AG04450 (cell line): Measurements from ENCODE around the gene SEC16A. TPM values are rescaled to one million over a fixed set of nuclear protein-coding genes. Genes with fewer than 3 reads are reported as not detected.

Source experiments
- CTCF ChIA-PET: fragments of 300-600, 350-600 bp; formaldehyde crosslinking; extraction: SDS; loops from one replicate; lab custom pipeline; 2022; ENCODE audit warnings: antibody characterized with exemption, inconsistent platforms; lab: Charles Lee
- POLR2A ChIA-PET: fragments of 350-600 bp; formaldehyde crosslinking; extraction: SDS; loops from one replicate; lab custom pipeline; 2021; ENCODE audit warnings: antibody characterized with exemption, inconsistent platforms; lab: Yijun Ruan, JAX
- DNase-seq: peaks from one replicate; pipeline ENCODE4 v3.0.0-alpha.2; 2011; ENCODE audit warnings: low read depth, low spot score
- H3K27ac ChIP-seq: one replicate; pipeline ENCODE4 v1.5.1; 2012; ENCODE audit warnings: low read depth, low read length, control low read depth
- H3K27me3 ChIP-seq: one replicate; pipeline ENCODE4 v1.6.0; 2012; ENCODE audit warnings: low read length; ENCODE audit not compliant: control insufficient read depth, insufficient read depth
- H3K4me3 ChIP-seq: 2 replicates; pipeline ENCODE4 v1.5.1; 2011; ENCODE audit warnings: mild to moderate bottlenecking, low read depth, low read length, control low read depth
- H3K9me3 ChIP-seq: 2 replicates; pipeline ENCODE4 v1.5.1; 2012; ENCODE audit warnings: low read length; ENCODE audit not compliant: control insufficient read depth, insufficient read depth
- CTCF ChIP-seq: IDR thresholded peaks from 2 replicates; pipeline ENCODE4 v1.5.1; 2011; ENCODE audit warnings: low read depth, low read length, control low read depth, inconsistent platforms
- polyA minus RNA-seq: library from RNA; depleted of rRNA, polyadenylated mRNA; stranded (reverse); fragments of >200 nt; gene quantifications from 2 replicates; pipeline ENCODE4 v1.2.3, GENCODE V29; 2011; rRNA and poly(A)+ RNA removed
- polyA plus RNA-seq: library from polyadenylated mRNA; depleted of rRNA; stranded (reverse); fragments of >200 nt; gene quantifications from 2 replicates; pipeline ENCODE4 v1.2.3, GENCODE V29; 2011; rRNA removed

The SEC16A gene
- polyA plus RNA-seq (23.2 and 30.7 TPM in 2 replicates), polyA minus RNA-seq (34.9 and 45.8 TPM in 2 replicates)

GRCh38 chr9:136482793-136483588 is at the start of gene SEC16A:
Gene SEC16A (minus strand): TSS chr9:136483040. CDS start chr9:136477615, 5,425 bp downstream.
- ChIA-PET CTCF (interaction anchor here (1.8 to 6.7 kb wide), 3 partner anchors 149 to 189 kb away, joined by 5 to 73 read pairs (median 55); no protein-coding TSS in a partner anchor), POLR2A (interaction anchor here (0.7 to 1.1 kb wide), 4 partner anchors 9 to 159 kb away, joined by 3 to 7 read pairs (median 3); no protein-coding TSS in a partner anchor)
- peaks cover 15% of the 10 kb centered on the region for H3K27me3 ChIP-seq
- peak; percentile 97 for DNase-seq
- TF ChIP-seq CTCF, result no peak
- peak within 1 kb of the TSS; percentile 99 for H3K27ac ChIP-seq
- peak within 1 kb of the TSS; percentile 84 for H3K4me3 ChIP-seq
- no peaks in the 10 kb centered on the region; the same call in 1 of the 2 replicates for H3K9me3 ChIP-seq

GRCh38 chr9:136531904-136532798 is 49.3 kb upstream of the SEC16A start:
- Histone ChIP-seq H3K4me3 (no peak overlapping the region), H3K9me3 (no peaks in the 10 kb centered on the region; the same call in 1 of the 2 replicates), H3K27me3 (no peaks in the 10 kb centered on the region), H3K27ac (no peak overlapping the region)
- POLR2A ChIA-PET, result no interaction called here
- no peak for TF ChIP-seq CTCF
- no peak for DNase-seq
- CTCF ChIA-PET, result no interaction called here

GRCh38 chr9:136531186-136531903 is 48.5 kb upstream of the SEC16A start:
- CTCF ChIA-PET, result interaction anchor here (1.1 kb wide), 1 partner anchor 43 kb away, joined by 3 read pairs; no protein-coding TSS in a partner anchor
- TF ChIP-seq CTCF, result no peak
- H3K27ac ChIP-seq, result no peak overlapping the region
- H3K4me3 ChIP-seq, result no peak overlapping the region
- H3K9me3 ChIP-seq, result no peaks in the 10 kb centered on the region; the same call in 1 of the 2 replicates
- no peaks in the 10 kb centered on the region for H3K27me3 ChIP-seq
- no peak for DNase-seq
- POLR2A ChIA-PET, result interaction anchor here (0.5 kb wide), 1 partner anchor 120 kb away, joined by 11 read pairs; no protein-coding TSS in a partner anchor

GRCh38 chr9:136530461-136531089 is 47.7 kb upstream of the SEC16A start:
- Histone ChIP-seq H3K27me3 (no peaks in the 10 kb centered on the region), H3K9me3 (no peaks in the 10 kb centered on the region; the same call in 1 of the 2 replicates), H3K4me3 (no peak overlapping the region), H3K27ac (no peak overlapping the region)
- no peak for TF ChIP-seq CTCF
- ChIA-PET CTCF (interaction anchor here (1.1 kb wide), 1 partner anchor 42 kb away, joined by 3 read pairs; no protein-coding TSS in a partner anchor), POLR2A (interaction anchor here (0.5 kb wide), 1 partner anchor 121 kb away, joined by 11 read pairs; no protein-coding TSS in a partner anchor)
- no peak for DNase-seq
